Iris pigment epithelial cell (primary cell): ENCODE measurements around the gene UGT1A6.

Source experiments
- DNase-seq: peaks from one replicate; pipeline ENCODE4 v3.0.0-alpha.2; 2011; ENCODE audit warnings: low read depth

UGT1A6 gene

GRCh38 chr2:233768076-233768475 is 75.4 kb downstream of the UGT1A6 start:
- DNase-seq = no peak

GRCh38 chr2:233769260-233769659 is 76.6 kb downstream of the UGT1A6 start:
- DNase-seq = no peak

DNA sequence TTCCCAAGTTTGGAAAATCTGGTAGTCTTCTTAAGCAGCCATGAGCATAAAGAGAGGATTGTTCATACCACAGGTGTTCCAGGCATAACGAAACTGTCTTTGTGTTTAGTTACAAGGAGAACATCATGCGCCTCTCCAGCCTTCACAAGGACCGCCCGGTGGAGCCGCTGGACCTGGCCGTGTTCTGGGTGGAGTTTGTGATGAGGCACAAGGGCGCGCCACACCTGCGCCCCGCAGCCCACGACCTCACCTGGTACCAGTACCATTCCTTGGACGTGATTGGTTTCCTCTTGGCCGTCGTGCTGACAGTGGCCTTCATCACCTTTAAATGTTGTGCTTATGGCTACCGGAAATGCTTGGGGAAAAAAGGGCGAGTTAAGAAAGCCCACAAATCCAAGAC is 79.5 kb downstream of the UGT1A6 start:
- DNase-seq = no peak

DNA sequence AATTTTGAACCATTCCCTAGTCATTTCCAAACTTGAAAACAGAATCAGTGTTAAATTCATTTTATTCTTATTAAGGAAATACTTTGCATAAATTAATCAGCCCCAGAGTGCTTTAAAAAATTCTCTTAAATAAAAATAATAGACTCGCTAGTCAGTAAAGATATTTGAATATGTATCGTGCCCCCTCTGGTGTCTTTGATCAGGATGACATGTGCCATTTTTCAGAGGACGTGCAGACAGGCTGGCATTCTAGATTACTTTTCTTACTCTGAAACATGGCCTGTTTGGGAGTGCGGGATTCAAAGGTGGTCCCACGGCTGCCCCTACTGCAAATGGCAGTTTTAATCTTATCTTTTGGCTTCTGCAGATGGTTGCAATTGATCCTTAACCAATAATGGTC is 79.9 kb downstream of the UGT1A6 start:
- no peak for DNase-seq

DNA sequence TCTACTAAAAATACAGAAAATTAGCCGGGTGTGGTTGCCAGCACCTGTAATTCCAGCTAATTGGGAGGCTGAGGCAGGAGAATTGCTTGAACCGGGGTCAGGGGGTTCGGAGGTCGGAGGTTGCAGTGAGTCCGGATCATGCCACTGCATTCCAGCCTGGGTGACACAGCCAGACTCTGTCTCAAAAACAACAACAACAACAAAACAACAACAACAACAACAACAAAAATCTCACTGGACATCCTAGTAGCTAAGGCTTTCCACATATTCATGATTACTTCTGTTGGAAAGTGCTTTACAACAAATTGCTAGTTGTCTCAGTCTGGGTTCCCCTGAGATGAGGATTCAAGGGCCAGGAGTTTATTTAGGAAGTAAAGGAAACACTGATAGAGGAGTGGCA is 81.2 kb downstream of the UGT1A6 start:
- no peak for DNase-seq

DNA sequence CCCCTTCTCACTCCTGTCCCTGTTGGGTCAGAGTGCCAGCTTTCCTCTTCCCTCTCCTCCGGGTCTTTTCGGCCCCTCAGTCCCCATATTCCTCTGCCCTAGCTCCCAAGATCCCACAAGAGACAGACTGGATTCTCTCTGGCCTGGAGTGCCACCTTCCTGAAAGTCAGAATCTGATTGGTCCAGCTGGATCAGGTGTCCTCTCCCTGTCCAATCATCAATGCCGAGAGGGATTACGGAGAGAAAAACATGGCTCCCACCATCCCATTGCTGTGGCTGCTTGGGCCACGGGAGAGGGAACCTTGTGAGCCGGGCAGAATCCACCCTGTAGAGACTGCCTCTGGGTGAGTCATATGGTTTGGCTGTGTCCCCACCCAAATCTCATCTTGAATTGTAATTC is 82.7 kb downstream of the UGT1A6 start:
- no peak for DNase-seq

GRCh38 chr2:233778030-233778429 is 85.3 kb downstream of the UGT1A6 start, which contains the start of gene MROH2A:
Gene MROH2A (plus strand): TSS chr2:233778330. CDS start chr2:233779359, 1,029 bp downstream.
- DNase-seq = no peak

DNA sequence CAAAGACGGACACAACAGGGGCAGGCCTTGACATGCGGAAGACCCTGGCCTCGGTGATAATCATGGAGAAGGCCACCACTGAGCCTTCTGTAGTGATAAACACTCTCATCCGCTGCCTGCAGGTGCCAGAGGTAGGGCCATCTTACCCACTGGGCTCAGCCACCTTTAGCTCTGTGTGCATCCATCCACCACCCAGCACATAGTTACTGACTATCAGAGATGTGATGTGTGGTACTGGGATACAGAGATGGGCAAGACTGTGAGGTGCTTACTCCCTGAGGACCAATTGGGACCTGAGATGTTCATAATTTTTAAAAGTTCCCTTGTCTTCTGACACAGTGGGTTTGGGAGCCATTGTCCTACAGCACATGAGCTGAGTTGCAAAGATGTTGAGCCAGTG is 87.0 kb downstream of the UGT1A6 start:
- DNase-seq = no peak

- no peak for DNase-seq
Measured at GRCh38 chr2:233780771-233781170, 88.1 kb downstream of the UGT1A6 start.

DNA sequence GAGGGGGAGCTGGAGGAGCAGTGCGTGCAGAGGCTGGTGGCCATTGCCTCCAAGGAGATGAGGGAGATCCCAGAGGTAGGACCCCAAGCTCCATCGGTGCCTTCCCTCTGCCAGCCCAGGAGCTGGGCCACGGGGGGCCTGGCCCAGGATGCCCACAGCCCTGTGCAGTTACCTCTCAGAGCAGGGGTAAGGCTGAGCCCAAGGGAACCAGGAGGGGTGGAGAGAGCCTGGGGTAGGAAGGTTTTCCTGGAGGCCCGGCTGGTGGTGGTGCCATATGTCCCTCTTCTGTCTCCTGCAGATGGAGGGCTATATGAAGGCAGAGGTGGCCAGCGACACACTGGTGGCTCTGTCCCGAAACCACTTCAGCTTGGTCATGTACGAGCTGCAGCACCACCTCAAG is 96.9 kb downstream of the UGT1A6 start:
- DNase-seq = no peak

GRCh38 chr2:233791151-233791882 is 98.6 kb downstream of the UGT1A6 start:
- DNase-seq = no peak

DNA sequence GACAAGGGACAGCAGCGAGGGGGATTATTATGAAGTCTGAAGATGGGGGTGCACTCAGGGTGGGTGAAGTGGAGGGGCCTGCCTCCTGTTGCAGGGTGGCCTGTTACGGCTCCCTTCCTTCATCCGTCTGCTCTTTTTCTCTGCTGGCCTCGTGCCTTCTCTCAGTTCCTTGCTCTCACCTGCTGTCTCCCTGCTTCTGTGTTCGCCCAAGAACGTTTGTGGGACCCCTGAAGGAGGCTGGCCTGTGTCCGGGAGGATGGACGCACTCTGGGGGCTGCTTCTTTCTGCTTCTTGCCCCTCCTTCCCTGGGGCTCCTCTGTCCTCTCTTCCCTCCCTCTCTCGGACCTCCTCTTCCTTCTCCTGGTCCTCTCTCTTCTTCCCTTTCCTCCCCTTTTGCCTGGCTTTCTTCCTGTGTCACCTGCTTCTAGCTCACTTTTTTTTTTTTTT is 99.2 kb downstream of the UGT1A6 start:
- DNase-seq = no peak

DNA sequence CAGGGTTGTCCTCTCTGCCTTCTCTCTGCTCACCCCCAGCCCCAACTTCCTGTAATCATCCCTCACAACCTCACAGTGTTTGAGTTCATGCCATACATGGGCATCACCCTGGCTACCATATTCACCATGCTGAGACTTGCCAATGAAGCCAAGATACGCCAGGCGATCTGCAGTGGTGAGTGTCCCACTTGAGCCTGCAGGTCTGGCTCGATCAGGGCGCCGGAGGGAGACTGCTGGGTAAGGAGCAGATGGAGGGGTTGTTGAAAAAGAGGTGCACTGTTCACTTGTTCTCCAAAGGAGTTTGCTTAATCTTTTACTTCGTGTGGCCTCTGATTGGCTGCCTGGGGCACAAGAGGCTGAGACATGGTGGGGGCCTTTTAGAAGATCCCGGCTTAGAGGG is 100.0 kb downstream of the UGT1A6 start:
- no peak for DNase-seq

DNA sequence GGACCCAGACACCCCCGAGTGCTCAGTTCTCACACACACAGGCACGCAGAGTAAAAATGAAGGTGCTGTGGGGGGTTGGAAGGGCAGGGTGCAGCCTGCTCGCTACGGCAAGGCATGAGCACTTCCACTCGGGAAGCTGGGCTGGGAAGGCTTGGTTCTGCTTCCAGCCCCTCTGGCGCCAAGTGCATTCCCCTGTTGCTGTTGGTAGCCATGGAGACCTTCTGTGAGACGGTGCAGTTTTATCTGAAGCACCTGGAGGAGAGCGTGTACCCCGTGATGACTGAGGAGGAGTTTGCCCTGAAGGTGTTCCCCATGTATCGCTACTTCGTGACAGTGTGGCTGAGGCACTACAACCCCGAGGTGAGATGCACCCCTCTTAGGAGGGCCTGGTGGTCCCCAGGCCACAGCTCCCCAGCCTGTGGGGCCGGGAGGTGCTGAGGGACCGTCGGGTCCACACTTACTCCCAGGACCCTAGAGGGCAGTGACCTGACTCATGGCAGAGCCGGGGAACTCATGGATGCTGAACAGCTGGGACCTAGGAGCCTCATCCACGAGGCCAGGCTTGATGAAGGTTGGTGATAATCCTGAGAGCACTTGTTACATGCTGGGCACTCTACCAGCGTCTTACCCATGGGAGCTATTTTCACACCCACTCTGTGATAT is 100.9 kb downstream of the UGT1A6 start:
- no peak for DNase-seq

GRCh38 chr2:233794128-233794658 is 101.5 kb downstream of the UGT1A6 start:
- DNase-seq = no peak

- no peak for DNase-seq
Measured at GRCh38 chr2:233795735-233796171, 103.1 kb downstream of the UGT1A6 start.

DNA sequence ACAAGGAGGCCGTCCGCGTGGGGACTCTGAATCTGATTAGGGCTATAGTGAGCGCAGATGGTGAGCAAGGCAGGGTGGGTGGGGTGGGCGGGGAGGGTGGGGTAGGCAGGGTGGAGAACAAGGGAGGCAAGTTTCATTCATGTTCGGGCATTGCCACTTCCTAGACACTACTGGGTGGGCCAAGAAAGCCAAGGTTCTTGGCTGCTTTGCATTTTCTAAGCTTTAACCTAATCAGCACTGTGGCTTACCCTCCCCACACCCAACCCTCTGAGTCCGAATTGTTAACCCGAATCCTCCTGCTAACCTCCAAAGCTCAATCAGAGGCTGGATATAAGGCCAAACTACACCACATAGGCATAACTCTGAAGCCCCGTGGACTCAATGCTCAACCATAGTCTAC is 103.6 kb downstream of the UGT1A6 start:
- no peak for DNase-seq

DNA sequence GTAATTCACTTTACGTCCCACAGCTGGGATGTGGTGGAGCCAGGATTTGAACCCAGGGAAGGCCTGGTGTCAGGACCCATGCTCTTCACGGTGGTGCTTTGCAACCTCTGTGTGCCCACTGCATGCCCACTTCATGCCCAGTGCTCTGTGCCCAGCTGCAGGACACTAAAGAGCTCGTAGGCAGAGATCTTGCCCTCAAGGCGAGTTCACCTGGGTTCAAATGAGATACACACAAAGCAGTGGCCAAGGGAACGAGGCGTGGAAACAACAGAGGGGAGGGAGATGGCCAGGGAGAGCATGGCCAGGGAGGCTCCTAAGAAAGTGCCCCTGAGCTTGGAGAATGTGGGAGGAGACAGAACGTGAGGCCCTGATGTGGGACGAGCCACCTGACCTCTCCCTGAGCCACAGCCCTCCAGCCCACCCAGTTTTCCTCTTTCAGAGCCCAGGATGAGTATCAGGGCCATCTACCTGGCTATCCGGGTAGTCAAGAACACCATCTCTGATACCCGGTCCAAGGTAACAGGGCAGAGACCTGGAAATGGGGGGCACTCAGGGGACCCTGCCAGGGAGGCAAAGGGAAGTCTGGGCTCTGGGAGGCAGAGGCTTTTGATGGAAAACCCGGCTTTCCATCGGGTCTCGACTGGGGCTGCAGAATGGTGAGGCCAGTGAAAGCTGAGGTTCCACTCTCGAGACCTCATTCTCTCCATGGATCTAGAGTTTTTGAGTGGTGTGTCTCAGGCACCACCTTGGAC is 105.8 kb downstream of the UGT1A6 start:
- DNase-seq = no peak

DNA sequence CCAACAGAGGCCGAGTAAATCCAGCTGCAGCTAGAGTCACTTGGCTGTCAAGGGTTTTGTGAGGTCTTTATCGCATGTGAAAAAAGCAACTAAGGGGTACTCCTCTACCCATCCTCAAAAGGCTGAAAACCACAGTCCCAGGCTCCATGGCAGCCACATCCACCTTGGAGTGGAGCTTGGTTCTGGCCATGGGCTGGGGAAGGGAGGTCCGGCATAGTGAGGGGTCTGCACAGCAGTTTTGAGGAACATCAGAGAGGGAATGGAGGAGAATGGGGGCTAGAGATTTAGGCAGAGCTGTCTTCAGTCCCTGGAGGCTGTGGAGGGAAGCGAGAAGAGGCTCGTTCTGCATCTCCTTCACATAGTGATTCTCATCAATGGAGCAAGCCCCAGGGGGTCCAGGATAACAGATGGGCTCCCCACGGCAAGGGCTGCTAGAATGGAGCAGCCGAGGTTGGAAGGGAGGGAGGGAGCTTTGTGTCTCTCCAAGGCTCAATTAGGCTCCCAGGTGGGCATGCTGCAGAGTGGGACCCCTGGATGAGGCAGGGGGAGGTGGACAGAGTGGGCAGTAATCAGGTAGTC is 106.5 kb downstream of the UGT1A6 start:
- no peak for DNase-seq

DNA sequence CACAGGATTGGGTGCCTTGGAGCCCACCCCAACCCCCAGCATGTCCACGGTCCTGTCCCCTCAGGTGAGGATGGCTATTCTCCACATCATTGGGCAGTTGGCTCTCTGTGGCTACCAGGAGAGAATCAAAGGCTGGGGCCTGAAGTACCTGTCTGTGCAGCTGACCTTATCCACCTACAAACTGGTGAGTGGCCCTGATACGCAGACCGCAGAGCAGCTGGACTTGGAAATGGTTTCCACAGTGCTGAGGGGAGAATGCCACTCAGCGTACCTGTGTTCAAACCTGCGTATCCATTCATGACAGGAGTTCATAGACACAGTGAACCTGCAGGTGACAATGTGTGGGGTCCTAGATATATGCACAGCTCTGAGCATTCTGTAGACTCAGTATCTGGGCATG is 107.0 kb downstream of the UGT1A6 start:
- DNase-seq = no peak

GRCh38 chr2:233800208-233800607 is 107.5 kb downstream of the UGT1A6 start:
- DNase-seq = no peak
